ENCODE results near the gene PRKAR1A.

Gene PRKAR1A

DNA sequence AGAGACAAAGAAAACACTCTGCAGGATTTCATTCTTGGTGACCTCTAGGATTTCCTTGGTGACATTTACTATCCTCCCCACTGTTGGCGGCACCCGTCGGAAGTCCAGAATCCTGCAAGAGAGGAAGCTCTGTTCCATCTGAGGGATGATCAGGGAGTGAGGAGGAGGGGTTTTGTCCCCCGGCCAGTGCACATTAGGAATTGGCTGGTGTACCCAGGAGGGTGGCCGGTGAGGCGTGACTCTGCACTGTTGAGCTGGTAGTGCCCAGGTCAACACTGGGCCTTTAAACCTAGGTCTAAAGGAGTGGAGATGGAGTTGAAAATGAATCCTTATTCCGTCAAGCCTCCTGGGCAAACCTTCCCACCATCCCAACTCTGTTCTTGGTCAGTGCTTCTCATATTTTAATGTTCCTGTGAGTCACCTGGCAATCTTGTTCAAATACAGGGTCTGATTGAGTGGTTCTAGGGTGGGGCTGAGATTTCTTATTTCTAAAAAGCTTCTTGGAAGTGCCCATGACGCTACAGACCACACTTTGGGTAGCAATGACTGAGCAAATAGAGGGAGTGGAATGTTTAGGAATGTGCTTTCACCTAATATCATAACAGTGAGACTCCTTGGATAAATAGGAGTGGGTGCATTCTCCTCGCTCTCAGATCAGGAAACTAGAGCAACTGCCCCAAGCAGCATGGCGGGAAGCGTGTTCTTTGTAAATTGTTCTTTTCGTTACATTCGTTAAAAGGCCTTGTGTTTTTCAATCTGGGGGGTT lies 30.7 kb downstream of the PRKAR1A start:
- Histone ChIP-seq H3K36me3 (ENCODE audit: insufficient read depth, low read length) (peaks cover 29% of the 10 kb centered on the region), H3K9ac (ENCODE audit: low read depth, low read length) (no peak overlapping the region), H3K4me1 (ENCODE audit: insufficient read depth, low read length) (no peaks in the 10 kb centered on the region), H3K9me3 (ENCODE audit: control insufficient read depth, insufficient read depth, low read length) (no peaks in the 10 kb centered on the region)

- H3K36me3 ChIP-seq (ENCODE audit: insufficient read depth, low read length) = peaks cover 24% of the 10 kb centered on the region
- H3K4me1 ChIP-seq (ENCODE audit: insufficient read depth, low read length) = no peaks in the 10 kb centered on the region
- H3K9me3 ChIP-seq (ENCODE audit: control insufficient read depth, insufficient read depth, low read length) = no peaks in the 10 kb centered on the region
- H3K9ac ChIP-seq (ENCODE audit: low read depth, low read length) = no peak overlapping the region
These were observed 32.1 kb downstream of the PRKAR1A start for GRCh38 chr17:68544111-68544915.

DNA sequence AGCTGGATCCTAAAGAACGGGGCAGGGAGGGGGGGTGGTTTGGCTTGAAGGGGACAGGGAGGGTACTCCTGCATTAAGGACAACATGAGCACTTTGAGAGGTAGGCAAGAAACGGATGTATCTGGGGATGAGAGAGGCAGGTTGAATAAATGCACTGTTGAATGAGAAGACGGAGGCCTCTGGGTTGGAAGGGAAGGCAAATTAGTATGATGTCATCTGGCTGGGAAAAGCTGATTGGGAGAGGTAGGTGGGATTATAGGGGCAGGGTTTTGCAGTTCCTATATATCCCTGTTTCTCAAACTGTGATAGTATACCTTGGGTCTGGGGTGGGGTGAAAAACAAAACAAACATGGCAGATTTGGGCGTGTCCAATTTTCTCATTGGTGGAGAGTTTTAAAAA lies 44.3 kb downstream of the PRKAR1A start:
- H3K9me3 ChIP-seq (ENCODE audit: control insufficient read depth, insufficient read depth, low read length) = no peaks in the 10 kb centered on the region
- H3K9ac ChIP-seq (ENCODE audit: low read depth, low read length) = no peak overlapping the region
- no peaks in the 10 kb centered on the region for H3K4me1 ChIP-seq (ENCODE audit: insufficient read depth, low read length)
- peaks cover 14% of the 10 kb centered on the region; the same call in 1 of the 2 replicates for H3K36me3 ChIP-seq (ENCODE audit: insufficient read depth, low read length)

GRCh38 chr17:68559316-68559715 lies 47.1 kb downstream of the PRKAR1A start:
- Histone ChIP-seq H3K9me3 (ENCODE audit: control insufficient read depth, insufficient read depth, low read length) (no peaks in the 10 kb centered on the region), H3K4me1 (ENCODE audit: insufficient read depth, low read length) (no peaks in the 10 kb centered on the region), H3K36me3 (ENCODE audit: insufficient read depth, low read length) (peaks cover 12% of the 10 kb centered on the region; the same call in 1 of the 2 replicates), H3K9ac (ENCODE audit: low read depth, low read length) (no peak overlapping the region)

DNA sequence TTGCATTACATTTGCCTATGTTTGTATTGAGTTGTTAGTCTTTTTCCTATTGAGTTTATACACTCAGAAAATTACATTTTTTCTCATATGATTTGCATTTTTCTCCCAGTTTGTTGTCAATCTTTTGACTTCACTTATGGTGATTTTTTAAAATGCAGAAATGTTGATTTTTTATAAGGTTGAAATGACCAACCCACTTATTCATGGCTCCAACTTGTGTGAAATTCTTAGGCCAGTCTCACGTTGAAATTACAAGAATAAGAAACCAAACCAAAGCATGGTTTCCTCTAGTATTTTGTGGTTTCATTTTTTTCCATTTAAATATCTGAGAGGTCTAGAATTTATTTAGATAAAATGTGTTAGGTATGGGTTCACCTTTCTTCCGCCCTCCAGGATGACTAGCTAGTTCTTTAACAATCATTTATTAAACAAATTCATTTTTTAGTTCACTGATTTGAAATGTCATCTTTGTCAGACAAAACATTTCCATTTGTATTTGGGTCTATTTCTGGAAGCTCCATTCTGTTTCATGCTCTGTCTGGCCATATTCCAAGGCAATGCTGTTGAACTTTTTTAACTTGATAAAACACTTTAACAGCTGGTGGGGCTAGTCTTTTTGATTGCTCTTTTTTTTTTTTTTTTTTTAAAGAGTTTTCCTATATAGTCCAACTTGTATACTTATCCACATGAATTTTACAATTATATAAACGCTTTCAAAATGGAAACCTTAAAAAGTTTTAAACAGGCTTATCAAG lies 48.9 kb downstream of the PRKAR1A start:
- Histone ChIP-seq H3K4me1 (ENCODE audit: insufficient read depth, low read length) (no peaks in the 10 kb centered on the region), H3K36me3 (ENCODE audit: insufficient read depth, low read length) (no peaks in the 10 kb centered on the region), H3K9ac (ENCODE audit: low read depth, low read length) (no peak overlapping the region), H3K9me3 (ENCODE audit: control insufficient read depth, insufficient read depth, low read length) (no peaks in the 10 kb centered on the region)

- Histone ChIP-seq H3K36me3 (ENCODE audit: insufficient read depth, low read length) (no peaks in the 10 kb centered on the region), H3K9me3 (ENCODE audit: control insufficient read depth, insufficient read depth, low read length) (no peaks in the 10 kb centered on the region)
These were observed 50.5 kb downstream of the PRKAR1A start for GRCh38 chr17:68562736-68563135.

GRCh38 chr17:68564415-68565111 lies 52.3 kb downstream of the PRKAR1A start:
- no peak overlapping the region for H3K9ac ChIP-seq (ENCODE audit: low read depth, low read length)
- H3K36me3 ChIP-seq (ENCODE audit: insufficient read depth, low read length) = no peaks in the 10 kb centered on the region
- no peaks in the 10 kb centered on the region; the same call in 1 of the 2 replicates for H3K9me3 ChIP-seq (ENCODE audit: control insufficient read depth, insufficient read depth, low read length)
- no peaks in the 10 kb centered on the region for H3K4me1 ChIP-seq (ENCODE audit: insufficient read depth, low read length)

More at GRCh38 chr17:68562736-68563135, 50.5 kb downstream of the PRKAR1A start:
- no peak overlapping the region for H3K9ac ChIP-seq (ENCODE audit: low read depth, low read length)
- H3K4me1 ChIP-seq (ENCODE audit: insufficient read depth, low read length) = no peaks in the 10 kb centered on the region

DNA sequence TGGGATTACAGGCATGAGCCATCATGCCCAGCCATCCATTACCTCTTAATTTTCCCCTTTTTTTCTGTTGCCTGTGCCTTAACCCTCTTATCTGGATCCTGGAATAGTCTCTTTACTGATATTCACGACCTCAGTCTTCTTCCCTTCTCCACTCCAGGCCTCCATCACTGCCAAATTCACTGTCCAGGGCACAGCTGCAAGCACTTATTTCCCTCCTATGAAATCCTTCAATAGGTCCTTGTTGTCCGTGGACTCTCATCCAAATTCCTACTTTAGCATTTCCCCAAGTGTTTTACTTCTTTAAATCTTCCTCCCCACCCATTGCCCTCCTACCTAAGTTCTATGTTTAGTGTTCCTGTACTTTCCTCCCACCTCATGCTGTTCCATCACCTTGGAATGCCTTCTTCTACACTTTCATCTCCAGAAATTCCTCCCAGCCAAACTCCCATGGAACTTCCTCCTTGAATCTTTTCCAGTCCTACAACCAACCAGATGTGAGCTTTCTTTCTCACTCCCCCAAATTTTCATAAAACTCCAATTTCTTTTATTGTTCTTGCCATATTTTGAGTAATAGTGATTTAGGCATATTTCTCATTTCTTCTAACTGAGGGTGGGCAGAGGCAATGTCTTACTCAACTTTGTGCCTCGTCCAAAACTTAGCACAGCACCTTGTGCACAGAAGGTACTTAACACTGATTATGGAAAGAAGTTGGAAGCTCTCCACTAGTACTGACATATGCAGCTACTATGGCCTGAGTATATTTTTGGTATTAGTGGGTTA lies 53.6 kb downstream of the PRKAR1A start:
- no peaks in the 10 kb centered on the region for H3K4me1 ChIP-seq (ENCODE audit: insufficient read depth, low read length)
- no peaks in the 10 kb centered on the region for H3K36me3 ChIP-seq (ENCODE audit: insufficient read depth, low read length)
- no peaks in the 10 kb centered on the region; the same call in 1 of the 2 replicates for H3K9me3 ChIP-seq (ENCODE audit: control insufficient read depth, insufficient read depth, low read length)
- no peak overlapping the region for H3K9ac ChIP-seq (ENCODE audit: low read depth, low read length)

DNA sequence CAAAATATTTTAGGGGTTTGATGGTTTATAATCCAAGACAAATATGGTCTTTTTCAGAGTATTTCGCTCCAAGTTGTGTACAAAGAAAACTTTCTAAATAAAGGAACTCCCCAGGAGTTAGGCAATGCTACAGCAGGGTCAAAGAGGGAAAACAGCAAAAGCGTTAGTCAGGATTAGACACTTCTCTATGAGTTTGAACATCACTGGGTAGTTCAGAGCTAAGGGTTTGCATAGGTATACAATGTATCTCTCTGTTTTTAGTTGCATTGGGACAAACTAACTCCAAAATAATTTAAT lies 54.2 kb downstream of the PRKAR1A start:
- Histone ChIP-seq H3K9ac (ENCODE audit: low read depth, low read length) (no peak overlapping the region), H3K36me3 (ENCODE audit: insufficient read depth, low read length) (no peaks in the 10 kb centered on the region), H3K4me1 (ENCODE audit: insufficient read depth, low read length) (no peaks in the 10 kb centered on the region), H3K9me3 (ENCODE audit: control insufficient read depth, insufficient read depth, low read length) (no peaks in the 10 kb centered on the region; the same call in 1 of the 2 replicates)

DNA sequence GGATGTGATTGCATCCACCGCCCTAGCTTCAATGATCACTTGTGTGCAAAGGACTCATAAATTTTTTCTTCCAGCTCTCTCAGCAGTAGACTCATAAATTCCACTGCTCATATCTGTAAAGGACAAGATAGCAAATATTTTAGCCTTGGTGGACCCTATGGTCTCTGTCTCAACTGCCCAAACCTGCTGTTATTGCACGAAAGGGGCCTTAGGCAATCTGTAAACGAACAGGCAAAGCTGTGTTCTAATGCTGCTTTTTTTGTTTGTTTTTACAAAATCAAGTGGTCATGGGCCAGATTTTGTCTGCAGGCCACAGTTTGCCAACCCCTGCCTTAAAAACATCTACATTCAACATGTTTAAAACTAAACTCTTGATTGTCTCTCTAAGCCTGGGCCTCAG lies 54.8 kb downstream of the PRKAR1A start:
- H3K4me1 ChIP-seq (ENCODE audit: insufficient read depth, low read length) = no peaks in the 10 kb centered on the region
- no peaks in the 10 kb centered on the region; the same call in 1 of the 2 replicates for H3K9me3 ChIP-seq (ENCODE audit: control insufficient read depth, insufficient read depth, low read length)
- H3K9ac ChIP-seq (ENCODE audit: low read depth, low read length) = no peak overlapping the region
- no peaks in the 10 kb centered on the region for H3K36me3 ChIP-seq (ENCODE audit: insufficient read depth, low read length)

GRCh38 chr17:68567581-68567980 lies 55.4 kb downstream of the PRKAR1A start:
- no peaks in the 10 kb centered on the region for H3K4me1 ChIP-seq (ENCODE audit: insufficient read depth, low read length)
- no peaks in the 10 kb centered on the region for H3K36me3 ChIP-seq (ENCODE audit: insufficient read depth, low read length)
- H3K9me3 ChIP-seq (ENCODE audit: control insufficient read depth, insufficient read depth, low read length) = no peaks in the 10 kb centered on the region; the same call in 1 of the 2 replicates
- no peak overlapping the region for H3K9ac ChIP-seq (ENCODE audit: low read depth, low read length)

- H3K9ac ChIP-seq (ENCODE audit: low read depth, low read length) = no peak overlapping the region
- no peaks in the 10 kb centered on the region for H3K4me1 ChIP-seq (ENCODE audit: insufficient read depth, low read length)
- no peaks in the 10 kb centered on the region; the same call in 1 of the 2 replicates for H3K9me3 ChIP-seq (ENCODE audit: control insufficient read depth, insufficient read depth, low read length)
- H3K36me3 ChIP-seq (ENCODE audit: insufficient read depth, low read length) = no peaks in the 10 kb centered on the region
These were observed 56.4 kb downstream of the PRKAR1A start for GRCh38 chr17:68568581-68568980.

GRCh38 chr17:68569346-68569745 lies 57.1 kb downstream of the PRKAR1A start:
- no peaks in the 10 kb centered on the region for H3K36me3 ChIP-seq (ENCODE audit: insufficient read depth, low read length)
- no peak overlapping the region for H3K9ac ChIP-seq (ENCODE audit: low read depth, low read length)
- no peaks in the 10 kb centered on the region; the same call in 1 of the 2 replicates for H3K9me3 ChIP-seq (ENCODE audit: control insufficient read depth, insufficient read depth, low read length)
- no peaks in the 10 kb centered on the region for H3K4me1 ChIP-seq (ENCODE audit: insufficient read depth, low read length)

Data from ES-I3 (cell line).